Measurements from ENCODE around the gene BMPER.

BMPER gene

GRCh38 chr7:33892945-33893344 lies 12.4 kb upstream of the BMPER start:
- no peak for DNase-seq

DNA sequence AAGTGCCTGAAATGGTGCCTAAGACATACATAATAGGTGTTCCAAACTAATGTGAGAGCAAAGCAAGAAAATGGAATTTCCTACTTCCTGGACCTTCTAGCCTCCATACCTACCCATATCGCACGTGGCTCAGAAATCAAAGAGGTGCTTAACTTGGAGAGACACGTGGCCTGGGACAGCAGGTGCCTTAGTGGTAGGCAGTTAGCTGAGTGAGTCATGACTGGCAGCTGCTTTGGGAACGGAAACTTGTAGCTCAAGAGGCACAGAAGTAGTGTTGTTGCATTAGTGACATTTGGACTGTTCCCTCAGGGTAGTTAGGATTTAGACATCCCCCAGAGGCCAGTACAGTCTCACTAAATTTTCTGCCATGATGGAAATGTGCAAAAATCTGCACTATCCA lies 12.0 kb upstream of the BMPER start:
- DNase-seq = no peak

- peak; percentile 66 for DNase-seq
These were observed 10.1 kb upstream of the BMPER start for GRCh38 chr7:33895025-33895804.

GRCh38 chr7:33900501-33900900 lies 4.8 kb upstream of the BMPER start:
- no peak for DNase-seq

GRCh38 chr7:33901199-33901598 lies 4.1 kb upstream of the BMPER start:
- no peak for DNase-seq

- DNase-seq = no peak
These were observed 3.5 kb upstream of the BMPER start for GRCh38 chr7:33901847-33902246.

GRCh38 chr7:33902746-33903145 lies 2.6 kb upstream of the BMPER start:
- DNase-seq = no peak

GRCh38 chr7:33903791-33904680 lies 1.3 kb upstream of the BMPER start:
- DNase-seq = peak; percentile 16

DNA sequence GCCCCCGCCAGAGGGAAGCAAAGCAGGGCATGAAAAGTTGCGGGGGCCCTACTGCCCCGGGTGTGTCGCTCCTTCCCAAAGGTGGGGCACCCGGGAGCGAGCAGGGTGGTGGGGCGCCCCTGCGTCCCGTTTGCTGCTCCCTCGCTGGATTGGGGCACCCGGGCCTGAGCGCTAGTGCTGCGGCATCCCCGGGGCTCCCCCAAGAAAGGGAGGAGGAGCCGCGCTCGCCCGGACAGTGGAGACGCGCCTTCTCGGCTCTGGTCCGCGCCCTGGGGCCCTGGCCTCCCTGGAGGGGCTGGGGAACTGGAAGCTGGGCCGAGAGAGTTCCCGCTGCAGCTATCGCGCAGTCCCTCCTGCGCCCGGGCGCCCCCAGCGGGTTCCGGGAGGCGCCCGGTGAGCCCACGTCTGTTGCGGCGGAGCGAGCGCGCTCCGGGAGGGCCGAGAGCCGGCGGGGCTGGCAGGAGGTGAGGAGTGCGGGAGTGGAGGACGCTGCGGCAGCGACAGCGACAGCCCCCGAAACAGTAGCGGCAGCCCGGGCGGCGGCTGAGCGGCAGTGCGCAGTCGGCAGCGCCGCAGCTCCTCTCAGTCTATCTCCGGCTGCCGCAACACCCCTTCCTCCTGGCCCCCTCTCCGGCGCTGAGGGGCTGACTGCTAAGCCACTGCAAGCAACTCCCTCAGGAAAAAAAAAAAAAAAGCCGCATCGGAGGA lies 504 bp upstream of the BMPER start:
- DNase-seq = peak; percentile 45

DNA sequence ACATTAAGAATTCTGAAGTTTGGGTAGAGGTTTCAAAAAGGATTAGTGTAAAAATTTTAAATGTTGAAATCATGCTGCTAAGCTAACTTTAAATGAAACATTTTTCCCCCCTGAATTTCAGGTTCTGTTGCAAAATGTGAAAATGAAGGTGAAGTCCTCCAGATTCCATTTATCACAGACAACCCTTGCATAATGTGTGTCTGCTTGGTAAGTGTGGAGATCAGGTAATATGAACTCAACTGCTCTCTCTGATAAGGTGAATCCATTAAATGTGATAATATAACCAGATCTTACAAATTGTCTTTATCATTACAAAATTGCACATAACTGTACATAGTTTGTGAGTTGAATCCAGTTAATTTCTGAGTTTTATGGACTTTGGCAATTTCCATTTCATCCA lies 1.4 kb downstream of the BMPER start:
- DNase-seq = no peak

DNA sequence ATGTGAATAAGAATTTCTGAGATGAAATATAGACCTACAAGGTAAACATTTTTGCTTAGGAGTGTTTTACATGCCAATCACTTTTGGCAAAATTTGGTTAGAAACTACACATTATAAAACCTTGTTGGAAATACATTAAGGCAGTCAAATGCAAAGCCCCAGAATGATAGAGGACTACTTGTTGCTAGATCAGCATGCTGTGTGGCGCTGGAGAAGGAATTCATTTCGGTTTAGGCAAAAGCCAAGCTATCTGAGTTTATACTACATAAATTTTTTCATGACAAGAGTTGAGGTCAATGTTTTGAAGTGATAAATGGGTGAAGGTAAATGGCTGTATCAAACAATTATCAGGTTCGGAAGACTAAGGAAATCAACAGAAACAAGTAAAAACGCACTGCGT lies 2.3 kb downstream of the BMPER start:
- no peak for DNase-seq

- DNase-seq = no peak
These were observed 4.0 kb downstream of the BMPER start for GRCh38 chr7:33909318-33909717.

- no peak for DNase-seq
These were observed 4.4 kb downstream of the BMPER start for GRCh38 chr7:33909755-33910154.

DNA sequence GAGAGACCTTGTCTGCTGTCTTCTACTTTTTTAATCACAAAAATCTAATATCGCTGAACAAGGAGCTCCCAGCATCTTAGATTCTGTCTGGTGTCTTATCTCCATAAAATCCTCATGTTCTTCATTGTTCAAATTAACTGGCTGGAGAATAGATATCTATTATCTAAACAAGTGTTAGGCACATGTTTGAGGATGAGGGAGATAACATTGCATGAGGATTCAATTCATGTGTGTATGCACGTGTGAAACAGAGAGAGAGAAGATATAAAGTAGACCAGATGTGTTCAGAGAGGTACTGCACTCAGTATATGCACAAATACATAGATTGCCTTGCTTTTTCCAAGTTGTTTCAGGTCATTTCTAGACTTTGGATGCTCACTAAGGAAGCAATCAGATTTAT lies 5.4 kb downstream of the BMPER start:
- DNase-seq = no peak

GRCh38 chr7:33916357-33917081 lies 11.2 kb downstream of the BMPER start:
- DNase-seq = no peak

DNA sequence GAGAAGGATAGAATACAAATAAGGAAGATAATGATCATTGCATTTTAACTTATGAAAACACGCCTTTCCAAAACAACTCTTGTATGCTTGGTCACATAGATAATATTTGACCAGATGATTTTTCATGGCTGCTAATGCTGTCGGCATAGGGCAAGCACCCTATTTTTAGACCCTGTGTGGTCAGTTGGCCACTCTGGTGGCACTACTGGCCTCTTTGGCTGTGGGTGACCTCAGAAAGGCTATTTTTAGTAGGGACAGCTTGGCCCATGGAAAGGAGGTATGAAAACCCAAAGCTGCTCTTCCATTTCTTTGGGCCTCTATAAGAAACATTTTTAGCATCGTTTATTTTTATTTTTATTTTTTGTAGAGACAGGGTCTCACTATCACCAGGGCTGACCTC lies 12.3 kb downstream of the BMPER start:
- DNase-seq = no peak

- DNase-seq = no peak
These were observed 13.3 kb downstream of the BMPER start for GRCh38 chr7:33918438-33919143.

GRCh38 chr7:33919449-33919848 lies 14.1 kb downstream of the BMPER start:
- no peak for DNase-seq

DNA sequence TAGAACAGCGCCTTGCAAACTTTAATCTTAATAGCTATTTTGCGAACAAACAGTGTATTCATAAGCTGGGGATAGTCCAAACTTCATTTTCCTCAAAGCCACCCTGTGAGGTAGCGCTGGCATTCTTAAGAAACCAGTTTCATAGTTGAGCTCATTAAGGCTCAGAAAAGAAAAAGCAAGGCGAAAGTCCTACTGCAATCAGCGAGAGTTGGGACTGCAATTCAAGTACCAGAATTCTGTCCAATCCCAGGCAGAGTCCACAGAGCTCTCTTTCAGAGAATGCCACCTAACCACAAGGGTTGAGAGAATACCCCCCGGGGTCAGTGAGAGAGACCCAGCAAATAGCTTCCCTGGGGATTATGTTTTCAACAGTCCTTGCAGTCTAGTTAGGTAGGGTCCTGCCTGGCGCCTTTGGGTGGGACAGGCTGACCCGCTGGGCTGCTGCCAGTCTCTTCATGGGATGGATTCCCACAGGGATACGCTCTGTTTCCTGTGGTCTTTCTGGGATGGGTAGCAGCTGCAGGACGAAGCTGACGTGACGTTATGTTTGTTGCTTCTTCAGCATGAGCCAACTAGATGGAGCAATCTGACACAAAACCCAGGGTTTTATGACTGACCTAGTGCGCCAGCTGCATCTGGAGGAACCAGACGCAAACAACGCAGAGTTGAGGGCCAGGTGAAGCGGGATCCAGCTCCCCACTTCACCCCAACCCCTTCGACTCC lies 16.0 kb downstream of the BMPER start:
- no peak for DNase-seq

GRCh38 chr7:33922820-33923219 lies 17.5 kb downstream of the BMPER start:
- no peak for DNase-seq

GRCh38 chr7:33923440-33924229 lies 18.3 kb downstream of the BMPER start:
- no peak for DNase-seq
